Measurements from ENCODE around the gene JSRP1.

Gene JSRP1

DNA sequence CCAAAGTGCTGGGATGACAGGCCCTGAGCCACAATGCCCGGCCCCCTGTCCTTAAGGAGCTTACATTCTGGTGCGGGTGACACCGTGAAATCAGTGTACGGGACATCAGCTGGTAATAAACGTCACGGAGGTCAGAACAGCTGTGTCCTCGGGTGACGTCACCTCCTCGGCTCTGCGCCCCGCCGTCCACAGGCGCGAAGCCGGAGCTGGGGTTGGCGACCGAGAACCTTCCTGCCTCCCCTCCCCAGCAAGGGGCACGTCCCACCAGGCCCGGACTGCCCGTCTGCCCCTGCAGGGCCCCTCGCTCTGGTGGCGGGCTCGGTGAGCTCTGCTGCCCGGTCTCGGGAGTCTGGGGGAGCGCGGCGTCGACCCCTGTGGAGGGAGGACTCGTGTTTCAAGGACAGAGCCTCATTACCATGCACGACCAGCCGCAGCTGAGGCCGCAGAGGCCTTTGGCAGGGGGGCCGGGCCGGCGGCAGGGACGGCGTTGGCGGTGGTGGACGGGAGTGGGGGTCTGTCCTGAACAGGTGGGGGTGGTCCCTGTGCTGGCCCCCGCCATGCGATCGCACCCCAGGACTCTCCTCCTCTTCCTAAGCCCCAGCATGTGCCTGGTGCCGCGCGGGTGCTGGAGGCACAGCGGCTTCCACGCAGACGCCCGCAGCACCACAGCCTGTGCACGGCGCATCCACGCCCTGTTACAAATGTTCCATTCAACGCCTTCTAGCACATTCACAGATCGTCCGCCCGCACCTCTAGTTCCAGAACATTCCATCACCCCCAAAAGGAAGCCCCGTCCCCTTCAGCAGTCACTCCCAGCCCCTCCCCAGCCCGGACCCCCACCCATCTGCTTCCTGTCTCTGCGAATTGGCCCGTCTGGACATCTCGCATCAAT is 46.3 kb upstream of the JSRP1 start:
- TF ChIP-seq, protein P1, sequence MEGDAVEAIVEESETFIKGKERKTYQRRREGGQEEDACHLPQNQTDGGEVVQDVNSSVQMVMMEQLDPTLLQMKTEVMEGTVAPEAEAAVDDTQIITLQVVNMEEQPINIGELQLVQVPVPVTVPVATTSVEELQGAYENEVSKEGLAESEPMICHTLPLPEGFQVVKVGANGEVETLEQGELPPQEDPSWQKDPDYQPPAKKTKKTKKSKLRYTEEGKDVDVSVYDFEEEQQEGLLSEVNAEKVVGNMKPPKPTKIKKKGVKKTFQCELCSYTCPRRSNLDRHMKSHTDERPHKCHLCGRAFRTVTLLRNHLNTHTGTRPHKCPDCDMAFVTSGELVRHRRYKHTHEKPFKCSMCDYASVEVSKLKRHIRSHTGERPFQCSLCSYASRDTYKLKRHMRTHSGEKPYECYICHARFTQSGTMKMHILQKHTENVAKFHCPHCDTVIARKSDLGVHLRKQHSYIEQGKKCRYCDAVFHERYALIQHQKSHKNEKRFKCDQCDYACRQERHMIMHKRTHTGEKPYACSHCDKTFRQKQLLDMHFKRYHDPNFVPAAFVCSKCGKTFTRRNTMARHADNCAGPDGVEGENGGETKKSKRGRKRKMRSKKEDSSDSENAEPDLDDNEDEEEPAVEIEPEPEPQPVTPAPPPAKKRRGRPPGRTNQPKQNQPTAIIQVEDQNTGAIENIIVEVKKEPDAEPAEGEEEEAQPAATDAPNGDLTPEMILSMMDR (IDR thresholded peaks at IDR 0.05; ENCODE audit: low read length), result no peak
- no peak for TF ChIP-seq EZH2 (IDR thresholded peaks at IDR 0.05; ENCODE audit: borderline replicate concordance, low read length)
- Histone ChIP-seq H3K9ac (ENCODE audit: low read length) (no peak overlapping the region), H3K27me3 (ENCODE audit: insufficient read depth, low read length) (peaks cover 9% of the 10 kb centered on the region; the same call in 1 of the 2 replicates), H3K27ac (ENCODE audit: low read depth, low read length, poor library complexity, severe bottlenecking) (no peak overlapping the region), H3F3A (ENCODE audit: insufficient read depth, low read length) (no peaks in the 10 kb centered on the region), H3K4me1 (ENCODE audit: insufficient read depth, low read length, severe bottlenecking) (peaks cover 8% of the 10 kb centered on the region), H3K4me2 (ENCODE audit: low read length) (no peak overlapping the region), H2AFZ (ENCODE audit: low read length) (no peak overlapping the region), H3K9me2 (ENCODE audit: low read depth, low read length) (no peaks in the 10 kb centered on the region), H3K36me3 (ENCODE audit: insufficient read depth, low read length) (no peaks in the 10 kb centered on the region), H3K9me3 (ENCODE audit: low read length) (no peaks in the 10 kb centered on the region), H3K4me3 (ENCODE audit: low read depth, low read length, poor library complexity, severe bottlenecking) (no peak overlapping the region), H3K79me2 (ENCODE audit: insufficient read depth, low read length) (no peaks in the 10 kb centered on the region), H4K20me1 (ENCODE audit: insufficient read depth, low read length) (no peaks in the 10 kb centered on the region)

DNA sequence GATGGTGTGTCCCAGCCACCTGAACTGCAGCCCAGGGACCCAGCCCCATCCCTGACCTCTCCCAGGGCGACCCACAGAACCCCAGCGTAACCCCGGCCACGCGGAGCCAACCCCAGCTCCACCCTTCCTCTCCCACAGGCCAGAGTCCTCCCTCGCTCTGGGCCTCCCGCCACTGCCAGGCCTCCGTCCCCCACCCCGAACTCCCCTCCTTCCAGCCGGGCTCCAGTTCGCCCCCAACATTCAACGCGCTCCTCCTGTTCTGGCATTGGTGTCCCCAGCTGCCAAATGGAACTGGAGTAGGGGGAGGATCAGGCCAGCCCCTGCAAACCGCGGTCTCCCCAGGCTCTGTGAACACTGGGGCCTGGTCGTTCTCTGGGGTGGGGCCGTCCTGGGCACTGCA is 44.3 kb upstream of the JSRP1 start:
- Histone ChIP-seq H3K27me3 (ENCODE audit: insufficient read depth, low read length) (peaks cover 9% of the 10 kb centered on the region; the same call in 1 of the 2 replicates), H3K27ac (ENCODE audit: low read depth, low read length, poor library complexity, severe bottlenecking) (no peak overlapping the region), H3K4me3 (ENCODE audit: low read depth, low read length, poor library complexity, severe bottlenecking) (no peak overlapping the region)

DNA sequence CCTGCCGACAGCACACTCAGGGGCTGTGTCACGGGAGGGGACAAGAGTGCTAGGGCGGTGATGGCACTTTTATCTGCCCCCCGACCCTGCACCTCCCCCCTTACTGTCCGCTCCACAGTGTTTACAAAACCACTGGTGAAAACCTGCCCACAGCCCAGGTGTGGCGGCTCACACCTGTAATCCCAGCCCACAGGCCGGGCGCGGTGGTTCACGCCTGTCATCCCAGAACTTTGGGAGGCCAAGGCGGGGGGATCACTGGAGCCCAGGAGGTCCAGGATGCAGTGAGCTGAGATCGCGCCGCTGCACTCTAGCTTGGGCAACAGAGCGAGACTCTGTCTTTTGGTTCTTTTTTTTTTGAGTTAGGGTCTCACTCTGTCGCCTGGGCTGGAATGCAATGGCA is 39.9 kb upstream of the JSRP1 start:
- Histone ChIP-seq H3K36me3 (ENCODE audit: insufficient read depth, low read length) (no peaks in the 10 kb centered on the region; the same call in 1 of the 2 replicates), H3K9me3 (ENCODE audit: low read length) (no peaks in the 10 kb centered on the region), H3F3A (ENCODE audit: insufficient read depth, low read length) (no peaks in the 10 kb centered on the region), H3K79me2 (ENCODE audit: insufficient read depth, low read length) (no peaks in the 10 kb centered on the region), H3K4me3 (ENCODE audit: low read depth, low read length, poor library complexity, severe bottlenecking) (no peak overlapping the region), H3K9me2 (ENCODE audit: low read depth, low read length) (no peaks in the 10 kb centered on the region), H3K4me1 (ENCODE audit: insufficient read depth, low read length, severe bottlenecking) (peaks cover 4% of the 10 kb centered on the region), H3K27ac (ENCODE audit: low read depth, low read length, poor library complexity, severe bottlenecking) (no peak overlapping the region), H3K27me3 (ENCODE audit: insufficient read depth, low read length) (peaks cover 4% of the 10 kb centered on the region; the same call in 1 of the 2 replicates), H3K4me2 (ENCODE audit: low read length) (no peak overlapping the region), H4K20me1 (ENCODE audit: insufficient read depth, low read length) (no peaks in the 10 kb centered on the region), H3K9ac (ENCODE audit: low read length) (no peak overlapping the region), H2AFZ (ENCODE audit: low read length) (no peak overlapping the region)
- TF ChIP-seq, protein P1 (IDR thresholded peaks at IDR 0.05; ENCODE audit: low read length), result no peak
- TF ChIP-seq EZH2 (IDR thresholded peaks at IDR 0.05; ENCODE audit: borderline replicate concordance, low read length), result no peak

More for the DNA sequence above, 44.3 kb upstream of the JSRP1 start:
- no peak for TF ChIP-seq EZH2 (IDR thresholded peaks at IDR 0.05; ENCODE audit: borderline replicate concordance, low read length)
- TF ChIP-seq, protein P1 (IDR thresholded peaks at IDR 0.05; ENCODE audit: low read length), result no peak
- Histone ChIP-seq H3K9ac (ENCODE audit: low read length) (no peak overlapping the region), H3K4me1 (ENCODE audit: insufficient read depth, low read length, severe bottlenecking) (peaks cover 8% of the 10 kb centered on the region), H3F3A (ENCODE audit: insufficient read depth, low read length) (no peaks in the 10 kb centered on the region), H3K9me2 (ENCODE audit: low read depth, low read length) (no peaks in the 10 kb centered on the region), H3K9me3 (ENCODE audit: low read length) (no peaks in the 10 kb centered on the region), H3K36me3 (ENCODE audit: insufficient read depth, low read length) (no peaks in the 10 kb centered on the region; the same call in 1 of the 2 replicates), H2AFZ (ENCODE audit: low read length) (no peak overlapping the region), H3K4me2 (ENCODE audit: low read length) (no peak overlapping the region), H4K20me1 (ENCODE audit: insufficient read depth, low read length) (no peaks in the 10 kb centered on the region), H3K79me2 (ENCODE audit: insufficient read depth, low read length) (no peaks in the 10 kb centered on the region)

Measured in OCI-LY1 (cell line).